NCI-H82 (cell line): ENCODE data around the gene POLDIP3.
"Not testable (repeated sequence)": the region's sequence is repeated elsewhere in the genome, so short reads cannot be mapped to it uniquely, and the experiment has no call there.

Experiments used
- DNase-seq: peaks from one replicate; lab custom pipeline; 2025; lab: John Stamatoyannopoulos, UW

Gene POLDIP3

GRCh38 chr22:42584364-42584940 is 30.2 kb downstream of the POLDIP3 start:
- no peak for DNase-seq

- no peak for DNase-seq
These were observed 31.7 kb downstream of the POLDIP3 start for GRCh38 chr22:42582987-42583386.

- peak; percentile 84 for DNase-seq
These were observed 32.6 kb downstream of the POLDIP3 start for GRCh38 chr22:42581762-42582716.

- DNase-seq, result not testable (repeated sequence)
These were observed 33.4 kb downstream of the POLDIP3 start for GRCh38 chr22:42581194-42581761.

GRCh38 chr22:42580040-42580439 is 34.6 kb downstream of the POLDIP3 start:
- DNase-seq, result not testable (repeated sequence)

GRCh38 chr22:42577623-42578240 is 37.0 kb downstream of the POLDIP3 start:
- no peak for DNase-seq

GRCh38 chr22:42577141-42577540 is 37.5 kb downstream of the POLDIP3 start:
- DNase-seq, result not testable (repeated sequence)

GRCh38 chr22:42575996-42576574 is 38.6 kb downstream of the POLDIP3 start:
- not testable (repeated sequence) for DNase-seq

GRCh38 chr22:42574468-42574867 is 40.2 kb downstream of the POLDIP3 start:
- DNase-seq, result not testable (repeated sequence)

GRCh38 chr22:42574046-42574445 is 40.6 kb downstream of the POLDIP3 start:
- DNase-seq, result not testable (repeated sequence)

GRCh38 chr22:42571068-42571467 is 43.6 kb downstream of the POLDIP3 start:
- DNase-seq, result not testable (repeated sequence)

- DNase-seq, result not testable (repeated sequence)
These were observed 44.1 kb downstream of the POLDIP3 start for GRCh38 chr22:42570580-42570979.

GRCh38 chr22:42567950-42568349 is 46.7 kb downstream of the POLDIP3 start:
- DNase-seq, result not testable (repeated sequence)

- no peak for DNase-seq
These were observed 48.7 kb downstream of the POLDIP3 start for GRCh38 chr22:42565956-42566355.

- no peak for DNase-seq
These were observed 50.0 kb downstream of the POLDIP3 start for GRCh38 chr22:42564699-42565098.

- not testable (repeated sequence) for DNase-seq
These were observed 50.7 kb downstream of the POLDIP3 start for GRCh38 chr22:42563943-42564342.

- DNase-seq, result peak; percentile 19
These were observed 52.0 kb downstream of the POLDIP3 start for GRCh38 chr22:42562684-42563083.

GRCh38 chr22:42562279-42562678 is 52.4 kb downstream of the POLDIP3 start:
- DNase-seq, result no peak

GRCh38 chr22:42561856-42562255 is 52.8 kb downstream of the POLDIP3 start:
- no peak for DNase-seq

- DNase-seq, result peak; percentile 38
These were observed 53.9 kb downstream of the POLDIP3 start for GRCh38 chr22:42560781-42561180.

GRCh38 chr22:42560381-42560780 is 54.3 kb downstream of the POLDIP3 start:
- no peak for DNase-seq
